CMK (cell line): ENCODE data around the gene TMEM187.
"Not testable (repeated sequence)": the region's sequence is repeated elsewhere in the genome, so short reads cannot be mapped to it uniquely, and the experiment has no call there.

Experiments used
- DNase-seq: peaks from one replicate; pipeline ENCODE4 v3.0.0-alpha.2; 2010; ENCODE audit warnings: low read depth

TMEM187 gene

GRCh38 chrX:153971450-153972367 is 845 bp upstream of the TMEM187 start, which contains the start of gene HCFC1:
Gene HCFC1 (minus strand): TSS chrX:153971818. CDS start chrX:153970840, 978 bp downstream.
- no peak for DNase-seq

GRCh38 chrX:153973127-153974002 is 811 bp downstream of the TMEM187 start:
- no peak for DNase-seq

GRCh38 chrX:153974003-153974725 is 1.6 kb downstream of the TMEM187 start:
- DNase-seq, result no peak

GRCh38 chrX:153974726-153975286 is 2.3 kb downstream of the TMEM187 start:
- no peak for DNase-seq

GRCh38 chrX:153980394-153980793 is 7.8 kb downstream of the TMEM187 start:
- not testable (repeated sequence) for DNase-seq

- no peak for DNase-seq
Observed at GRCh38 chrX:153981231-153981630, 8.7 kb downstream of the TMEM187 start.

- peak; percentile 58 for DNase-seq
Observed at GRCh38 chrX:153981771-153982533, 9.4 kb downstream of the TMEM187 start.

- no peak for DNase-seq
Observed at GRCh38 chrX:153983321-153983801, 10.8 kb downstream of the TMEM187 start.

- no peak for DNase-seq
Observed at GRCh38 chrX:153984351-153985178, 12.0 kb downstream of the TMEM187 start.

GRCh38 chrX:153988493-153988892 is 15.9 kb downstream of the TMEM187 start:
- DNase-seq, result no peak

- DNase-seq, result no peak
Observed at GRCh38 chrX:153989973-153990655, 17.6 kb downstream of the TMEM187 start.

GRCh38 chrX:153991013-153991580 is 18.5 kb downstream of the TMEM187 start:
- DNase-seq, result no peak

GRCh38 chrX:153992180-153992579 is 19.6 kb downstream of the TMEM187 start:
- DNase-seq, result no peak

GRCh38 chrX:153993079-153993478 is 20.5 kb downstream of the TMEM187 start:
- no peak for DNase-seq

- no peak for DNase-seq
Observed at GRCh38 chrX:153993978-153994377, 21.4 kb downstream of the TMEM187 start.

- DNase-seq, result not testable (repeated sequence)
Observed at GRCh38 chrX:153994398-153994797, 21.8 kb downstream of the TMEM187 start.

GRCh38 chrX:153995504-153995903 is 22.9 kb downstream of the TMEM187 start:
- no peak for DNase-seq

- no peak for DNase-seq
Observed at GRCh38 chrX:153999359-154000037, 26.9 kb downstream of the TMEM187 start.
